Sciatic nerve (tissue), 2 donors: ENCODE data around the gene RAB24. TPM values are rescaled to one million over a fixed set of nuclear protein-coding genes. Genes with fewer than 3 reads are reported as not detected.
"Not testable (repeated sequence)": the region's sequence is repeated elsewhere in the genome, so short reads cannot be mapped to it uniquely, and the experiment has no call there.

Experiments
- ATAC-seq: fragments of 200-7000 bp; cut with Tn5 transposase; one replicate; pipeline ENCODE4 v1.9.1; 2020; ENCODE audit warnings: mild to moderate bottlenecking, moderate library complexity
- DNase-seq: peaks from one replicate; pipeline ENCODE4 v3.0.0-alpha.2; 2020; ENCODE audit warnings: low spot score
- intact Hi-C: fragments of 100-400 bp; cut with DNase I; formaldehyde crosslinking; loops from one replicate; pipeline ENCODE4 v1.14.2; 2022
- total RNA-seq: library from RNA; stranded (reverse); fragmentation: NEBNext Ultra II Directional; extraction: Animal tissue kit (Norgen Biotek cat#: 25700); gene quantifications from one replicate; pipeline ENCODE4 v1.2.1, GENCODE V29; 2021
- donor health status: DM: no; HTN: no; CAD: no.
- donor health status: DM: no; HTN: no; CAD: no.

The RAB24 gene
- 24.4 TPM for total RNA-seq

- intact Hi-C loops = loop anchor here (5.0 kb wide), 1 partner anchor 176 kb away; no protein-coding TSS in a partner anchor
- DNase-seq (peak; percentile 94), ATAC-seq (peak; percentile 89)
These were observed at the start of gene RAB24, which contains the start of gene PRELID1 for GRCh38 chr5:177303121-177303924. RAB24 (minus strand) TSS chr5:177303719; CDS start chr5:177303288, 431 bp downstream. PRELID1 (plus strand) TSS chr5:177303799; CDS start chr5:177303986, 187 bp downstream.

- DNase-seq (no peak), ATAC-seq (no peak)
- intact Hi-C loops = no loop called here
These were observed 49.6 kb upstream of the RAB24 start for GRCh38 chr5:177353093-177353492.

GRCh38 chr5:177351392-177352329 lies 48.1 kb upstream of the RAB24 start, which contains the start of gene LMAN2:
LMAN2 (minus strand) TSS chr5:177351668; CDS start chr5:177351647, 21 bp downstream.
- intact Hi-C loops = no loop called here
- peak; percentile 95 for DNase-seq
- ATAC-seq = peak; percentile 99

- DNase-seq (no peak), ATAC-seq (peak; percentile 18)
- intact Hi-C loops = no loop called here
These were observed 47.4 kb upstream of the RAB24 start for GRCh38 chr5:177350776-177351391.

GRCh38 chr5:177349762-177350161 lies 46.2 kb upstream of the RAB24 start:
- ATAC-seq (no peak), DNase-seq (no peak)
- intact Hi-C loops = no loop called here

GRCh38 chr5:177349362-177349647 lies 45.8 kb upstream of the RAB24 start:
- intact Hi-C loops = no loop called here
- DNase-seq (no peak), ATAC-seq (no peak)

GRCh38 chr5:177347699-177348098 lies 44.2 kb upstream of the RAB24 start:
- intact Hi-C loops = no loop called here
- no peak for DNase-seq
- ATAC-seq = no peak

- intact Hi-C loops = no loop called here
- DNase-seq (no peak), ATAC-seq (no peak)
These were observed 43.3 kb upstream of the RAB24 start for GRCh38 chr5:177346820-177347219.

- ATAC-seq (no peak), DNase-seq (no peak)
- intact Hi-C loops = no loop called here
These were observed 41.4 kb upstream of the RAB24 start for GRCh38 chr5:177344891-177345290.

- intact Hi-C loops = no loop called here
- DNase-seq = no peak
- ATAC-seq = no peak
These were observed 40.3 kb upstream of the RAB24 start for GRCh38 chr5:177343777-177344176.

- DNase-seq, ATAC-seq, intact Hi-C loops: not testable (repeated sequence)
These were observed 39.5 kb upstream of the RAB24 start for GRCh38 chr5:177343000-177343399.

- intact Hi-C loops = no loop called here
- no peak for DNase-seq
- ATAC-seq = no peak
These were observed 35.7 kb upstream of the RAB24 start for GRCh38 chr5:177339107-177339638.

GRCh38 chr5:177338251-177339106 lies 35.0 kb upstream of the RAB24 start:
- DNase-seq (no peak), ATAC-seq (no peak)
- intact Hi-C loops = no loop called here

GRCh38 chr5:177336603-177337494 lies 33.3 kb upstream of the RAB24 start:
- ATAC-seq = no peak
- intact Hi-C loops = no loop called here
- no peak for DNase-seq

GRCh38 chr5:177336112-177336511 lies 32.6 kb upstream of the RAB24 start:
- no peak for ATAC-seq
- DNase-seq = no peak
- intact Hi-C loops = no loop called here

- intact Hi-C loops = no loop called here
- DNase-seq (no peak), ATAC-seq (no peak)
These were observed 32.2 kb upstream of the RAB24 start for GRCh38 chr5:177335701-177336065.
